NCI-H1092 (cell line): ENCODE results near the gene C11orf86.
"Not testable (repeated sequence)": the region's sequence is repeated elsewhere in the genome, so short reads cannot be mapped to it uniquely, and the experiment has no call there.

Source experiments
- DNase-seq: peaks from one replicate; lab custom pipeline; 2025; lab: John Stamatoyannopoulos, UW

Gene C11orf86

DNA sequence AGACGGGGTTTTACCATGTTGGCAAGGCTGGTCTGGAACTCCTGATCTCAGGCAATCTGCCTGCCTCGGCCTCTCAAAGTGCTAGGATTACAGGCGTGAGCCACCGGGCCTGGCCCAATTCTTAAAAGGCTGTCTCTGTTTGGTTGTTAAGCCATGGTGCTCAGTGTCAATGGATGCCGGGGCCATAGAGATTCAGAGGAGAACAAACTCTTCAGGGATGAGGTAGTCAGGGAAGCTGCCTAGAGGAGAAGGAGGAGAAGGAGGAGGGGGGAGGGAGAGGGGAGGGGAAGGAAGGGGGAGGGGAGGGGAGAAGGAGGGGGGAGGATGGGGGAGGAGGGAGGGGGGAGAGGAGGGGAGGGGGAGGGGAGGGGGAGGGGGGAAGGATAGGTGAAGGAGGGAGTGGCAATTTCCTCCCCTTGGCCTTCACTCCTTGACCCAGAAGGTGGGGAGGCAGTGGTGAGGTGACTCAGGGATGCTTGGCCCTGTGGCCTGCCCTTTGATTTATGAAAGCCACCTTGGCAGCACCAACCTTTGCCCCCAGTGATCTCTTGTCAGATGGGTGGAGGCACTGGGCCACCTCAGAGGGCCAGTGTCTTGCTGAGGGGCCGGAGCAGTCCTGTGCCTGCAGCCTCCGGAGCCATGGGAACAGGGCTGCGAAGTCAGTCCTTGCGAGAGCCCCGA lies at the start of gene C11orf86:
C11orf86 (plus strand) TSS at position 581 of the 681 bp plus-strand sequence; CDS start at position 640, 59 bp downstream.
- no peak for DNase-seq

- no peak for DNase-seq
These were observed 45.4 kb upstream of the C11orf86 start for GRCh38 chr11:66929753-66930152.

GRCh38 chr11:66932543-66932942 lies 42.6 kb upstream of the C11orf86 start:
- DNase-seq = no peak

- no peak for DNase-seq
These were observed 41.6 kb upstream of the C11orf86 start for GRCh38 chr11:66933531-66933930.

DNA sequence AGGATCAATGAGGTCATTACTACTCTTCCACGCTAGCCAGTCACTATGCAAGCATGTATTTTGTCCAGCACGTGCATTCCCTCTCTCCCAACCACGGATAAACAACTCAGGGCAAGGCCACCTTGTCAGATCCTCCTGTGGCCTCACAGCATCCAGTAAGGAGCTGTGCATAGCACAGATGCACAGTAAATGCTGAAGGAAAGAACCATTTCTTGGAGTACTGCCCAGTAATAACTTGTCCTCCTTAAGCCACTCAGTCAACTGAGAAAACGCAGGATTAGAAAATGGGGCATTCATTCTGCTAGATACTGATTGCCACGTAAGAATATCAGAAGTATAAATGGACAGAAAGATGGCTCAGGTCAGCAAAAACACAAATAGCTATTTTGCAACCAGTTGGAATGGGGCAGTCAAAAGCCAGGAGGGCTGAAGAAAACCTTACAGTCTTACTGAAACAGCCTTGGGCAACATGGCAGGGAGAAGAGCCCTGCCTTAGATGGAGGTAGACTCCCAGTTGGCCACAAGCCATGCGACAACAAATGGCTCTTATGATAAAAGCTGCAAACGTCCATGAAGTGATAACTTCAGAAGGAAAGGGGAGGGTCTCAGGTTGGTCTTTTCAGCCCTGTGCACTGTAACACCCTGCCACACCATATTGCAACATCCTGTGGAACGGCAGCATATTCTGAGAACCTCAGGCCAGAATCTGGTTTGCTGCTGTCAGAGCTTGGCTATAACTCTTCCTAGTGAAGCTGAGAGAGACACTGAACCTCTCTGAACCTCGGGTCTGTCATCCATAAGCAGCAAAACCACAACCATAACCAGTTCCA lies 39.9 kb upstream of the C11orf86 start:
- no peak for DNase-seq

DNA sequence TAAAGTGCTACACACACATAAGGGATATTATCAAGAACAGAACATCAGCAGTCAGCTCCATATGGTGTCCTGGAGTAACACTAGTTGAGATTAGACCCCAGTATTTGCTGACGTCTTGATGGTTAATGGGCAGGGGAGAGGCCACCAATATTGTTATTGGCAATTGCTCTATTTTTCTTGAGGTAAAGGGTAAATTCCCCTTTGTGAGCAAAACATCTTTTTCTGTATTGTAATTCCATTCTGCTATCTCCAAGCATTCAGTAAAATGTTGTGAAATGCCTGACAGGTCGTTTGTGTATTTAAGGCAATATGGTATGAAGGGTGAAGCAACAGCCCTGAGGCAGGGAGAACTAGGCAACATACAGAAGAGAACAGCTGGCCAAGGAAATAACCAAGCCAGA lies 38.8 kb upstream of the C11orf86 start:
- DNase-seq = no peak

- no peak for DNase-seq
These were observed 37.8 kb upstream of the C11orf86 start for GRCh38 chr11:66937193-66937733.

GRCh38 chr11:66938582-66939135 lies 36.4 kb upstream of the C11orf86 start:
- DNase-seq = no peak

GRCh38 chr11:66950112-66950535 lies 25.0 kb upstream of the C11orf86 start:
- DNase-seq = no peak

DNA sequence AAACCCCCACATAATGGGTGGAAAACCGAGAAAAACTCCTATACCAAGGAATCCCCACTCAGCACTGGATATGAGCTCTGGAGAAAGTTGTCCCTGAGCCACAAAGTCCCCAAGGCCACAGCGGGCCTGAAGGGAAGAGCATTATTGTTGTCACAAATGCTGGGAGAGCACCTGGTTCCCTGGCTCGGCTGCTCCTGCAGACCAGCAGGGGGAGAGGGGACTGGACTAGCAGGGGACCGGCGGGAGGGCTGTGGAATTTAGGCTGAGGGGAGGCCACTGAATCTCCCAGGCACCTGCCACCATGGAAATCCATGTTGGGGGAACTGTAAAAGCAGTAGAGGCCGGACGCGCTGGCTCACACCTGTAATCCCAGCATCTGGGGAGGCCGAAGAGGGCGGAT lies 24.0 kb upstream of the C11orf86 start:
- DNase-seq = no peak

DNA sequence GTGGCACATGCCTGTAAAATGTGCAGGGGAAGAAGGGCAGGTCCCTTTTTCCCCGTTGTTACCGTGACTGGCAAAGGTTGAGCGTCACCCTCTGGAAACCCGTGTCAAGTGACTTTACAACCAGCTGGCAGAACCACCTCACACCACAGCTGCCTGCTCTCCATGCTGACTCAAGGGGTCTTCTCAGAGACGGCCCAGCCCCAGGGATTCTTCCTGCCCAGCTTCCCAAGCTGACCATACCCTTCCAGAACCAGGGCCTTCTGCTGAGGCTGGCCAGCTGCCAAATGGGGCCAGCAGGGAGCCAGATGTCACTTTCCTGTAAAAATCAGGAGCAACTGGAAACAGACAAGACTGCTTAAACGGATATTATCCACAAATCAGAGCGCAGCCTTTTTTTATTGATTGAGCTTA lies 23.2 kb upstream of the C11orf86 start:
- peak; percentile 62 for DNase-seq

DNA sequence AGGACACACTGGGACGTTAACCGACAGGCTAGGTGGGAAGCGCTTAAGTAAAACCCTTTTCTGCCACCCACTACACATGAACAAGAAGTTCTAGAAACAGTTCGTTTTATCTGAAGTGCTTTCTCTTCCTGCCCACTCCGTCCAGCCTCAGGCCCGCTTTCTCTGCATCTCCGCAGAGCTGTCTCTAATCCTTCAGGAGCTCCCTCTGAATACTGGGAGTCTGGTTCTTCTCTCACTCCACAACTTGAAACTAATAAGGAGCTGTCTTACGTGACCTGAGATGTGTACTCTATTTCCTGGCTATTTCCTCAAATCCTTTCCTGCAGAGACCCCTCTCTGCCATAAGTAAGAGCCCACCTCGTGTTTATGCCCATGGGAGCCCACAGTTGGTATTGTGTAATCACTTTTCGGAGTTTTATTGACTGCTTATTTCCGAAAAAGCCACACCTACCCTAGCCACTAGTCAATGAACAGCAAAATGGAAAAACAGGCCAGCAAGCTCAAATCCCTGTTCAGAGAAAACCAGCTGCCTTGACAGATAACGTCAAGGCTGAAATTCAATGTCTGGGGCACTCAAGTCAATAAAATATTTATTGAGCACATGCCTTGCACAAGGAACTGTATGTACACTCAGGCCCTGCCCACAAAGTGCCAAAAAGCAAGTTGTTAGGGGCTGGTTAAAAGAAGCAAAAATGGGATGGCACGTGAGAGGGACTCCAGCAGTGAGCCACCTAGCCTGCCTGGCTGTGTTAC lies 21.8 kb upstream of the C11orf86 start:
- DNase-seq = no peak

- DNase-seq = no peak
These were observed 18.3 kb upstream of the C11orf86 start for GRCh38 chr11:66956689-66957290.

- peak; percentile 73 for DNase-seq
These were observed 17.2 kb upstream of the C11orf86 start for GRCh38 chr11:66957971-66958231.

DNA sequence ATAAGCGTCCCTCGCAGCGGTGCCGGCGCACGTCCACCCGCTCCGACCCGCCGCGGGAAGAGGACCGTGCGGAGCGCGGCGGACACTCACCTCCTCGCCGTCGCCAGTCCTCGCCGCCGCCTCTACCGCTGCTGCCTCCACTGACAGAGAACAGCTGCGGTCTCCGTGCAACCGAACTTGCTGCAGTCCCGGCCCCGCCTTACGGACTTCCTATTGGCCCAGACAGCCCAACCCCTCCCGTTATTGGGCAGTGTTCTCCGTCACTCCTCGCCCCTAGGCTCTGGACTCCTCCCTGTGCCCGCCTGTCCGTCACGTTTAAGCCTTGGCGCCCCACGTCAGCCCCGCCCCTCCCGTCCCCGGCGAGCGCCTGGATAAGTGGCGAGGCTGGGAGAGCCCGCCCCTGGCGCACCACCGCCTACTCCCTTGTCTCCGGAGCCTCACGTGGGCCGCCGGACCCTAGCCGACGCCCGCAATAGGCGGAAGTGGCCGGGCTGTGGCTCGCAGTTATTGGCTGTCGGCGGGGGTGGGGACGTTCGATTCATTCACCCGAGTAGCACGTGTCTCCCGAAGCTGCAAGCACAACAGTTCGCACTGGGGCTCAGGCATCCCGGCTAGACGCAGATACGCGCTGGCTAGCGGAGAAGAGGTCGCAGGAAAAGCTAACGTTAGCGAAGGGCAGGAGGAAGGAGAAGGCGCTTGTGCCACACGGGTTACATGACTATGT lies 16.7 kb upstream of the C11orf86 start, which contains the start of gene PC:
PC (minus strand) TSS at position 152 of the 724 bp plus-strand sequence. CDS start 86,224 bp downstream, outside the sequence.
- DNase-seq = peak; percentile 100

DNA sequence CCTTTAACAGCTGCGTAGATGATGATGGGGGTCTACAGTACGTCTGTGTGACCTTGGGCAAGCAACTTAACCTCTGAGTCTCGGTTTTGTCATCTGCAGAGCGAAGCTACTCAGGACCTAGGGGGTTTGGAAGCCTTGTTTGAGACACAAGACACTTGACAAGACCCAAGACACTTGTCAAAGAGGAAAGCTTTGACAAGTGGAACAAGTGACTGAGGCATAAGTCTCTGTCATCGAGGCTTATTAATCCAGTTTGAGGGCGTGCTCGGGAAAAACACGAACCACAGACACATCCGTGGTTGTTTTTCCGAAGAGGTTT lies 16.2 kb upstream of the C11orf86 start:
- DNase-seq = no peak

DNA sequence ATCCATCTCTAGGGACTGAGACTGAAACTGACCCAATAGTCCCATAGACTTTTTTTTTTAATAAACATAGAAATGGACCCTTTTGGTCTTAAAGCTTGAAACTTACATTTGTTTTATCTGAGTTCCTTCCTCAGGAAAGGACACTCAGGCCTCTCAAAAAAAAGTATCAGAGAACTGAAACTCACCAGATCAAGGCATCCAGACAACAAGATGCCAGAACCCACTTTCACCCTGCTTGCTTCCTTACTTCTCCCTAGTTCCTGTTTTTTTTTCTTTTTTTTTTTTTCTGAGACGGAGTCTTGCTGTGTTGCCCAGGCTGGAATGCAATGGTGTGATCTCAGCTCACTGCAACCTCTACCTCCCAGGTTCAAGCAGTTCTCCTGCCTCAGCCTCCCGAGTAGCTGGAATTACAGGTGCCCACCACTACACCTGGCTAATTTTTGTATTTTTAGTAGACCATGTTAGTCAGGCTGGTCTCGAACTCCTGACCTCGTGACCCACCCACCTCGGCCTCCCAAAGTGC lies 13.4 kb upstream of the C11orf86 start:
- DNase-seq = not testable (repeated sequence)

DNA sequence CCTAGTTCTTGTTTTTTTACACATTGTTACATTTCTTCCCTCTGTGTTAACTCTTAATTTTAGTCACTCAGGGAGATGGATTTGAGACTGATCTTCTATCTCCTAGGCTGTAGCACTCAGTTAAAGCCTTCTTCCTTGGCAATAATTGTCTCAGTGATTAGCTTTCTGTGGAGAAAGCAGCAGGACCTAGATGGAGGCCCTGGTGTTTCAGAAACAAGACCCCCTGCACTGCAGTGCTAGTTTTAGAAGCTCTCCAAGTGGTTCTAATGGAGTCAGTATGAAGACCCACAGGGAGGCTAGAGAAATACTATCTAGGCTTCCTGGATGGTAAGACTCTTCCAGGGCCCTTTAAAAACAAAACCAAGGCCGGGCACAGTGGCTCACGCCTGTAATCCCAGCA lies 12.9 kb upstream of the C11orf86 start:
- no peak for DNase-seq

- DNase-seq = no peak
These were observed 12.3 kb upstream of the C11orf86 start for GRCh38 chr11:66962801-66963200.

DNA sequence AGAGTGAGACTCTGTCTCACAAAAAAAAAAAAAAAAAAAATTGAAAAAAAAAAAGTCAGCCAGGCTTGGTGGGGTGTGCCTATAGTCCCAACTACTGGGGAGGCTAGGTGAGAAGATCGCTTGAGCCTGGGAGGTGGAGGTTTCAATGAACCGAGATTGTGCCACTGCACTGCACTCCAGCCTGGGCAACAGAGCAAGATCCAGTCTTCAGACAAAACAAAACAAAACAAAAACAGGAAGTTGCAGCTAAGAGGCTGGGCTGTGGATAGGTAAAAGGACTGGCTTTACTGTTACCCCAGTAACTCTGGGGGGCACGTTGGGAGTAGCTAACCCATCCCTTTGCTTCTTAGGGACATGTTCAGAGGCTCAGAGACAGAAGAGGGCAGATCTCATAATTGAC lies 10.6 kb upstream of the C11orf86 start:
- DNase-seq = no peak

DNA sequence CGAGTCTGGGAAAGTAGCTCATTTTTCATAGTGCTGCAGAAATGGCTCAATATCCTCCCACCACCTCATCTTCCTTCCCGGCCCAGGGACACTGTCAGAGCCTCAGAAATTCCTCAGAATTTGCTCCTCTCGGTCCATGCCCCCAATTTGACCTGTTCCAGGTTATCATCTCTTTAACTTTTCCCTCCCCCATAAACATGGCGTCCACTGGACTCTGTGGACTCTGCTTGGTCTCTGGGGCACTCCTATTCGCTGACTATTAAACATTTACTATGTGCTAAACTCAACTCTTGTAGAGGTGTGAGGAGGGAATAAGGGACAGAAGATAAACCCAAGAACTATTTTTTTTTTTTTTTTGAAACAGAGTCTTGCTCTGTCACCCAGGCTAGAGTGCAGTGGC lies 8.8 kb upstream of the C11orf86 start:
- DNase-seq = no peak
